GM12875 (cell line): Measurements from ENCODE around the gene CCDC33.

Experiments
- H3K4me3 ChIP-seq: one replicate; pipeline ENCODE4 v1.5.1; 2011; ENCODE audit warnings: low read depth, low read length, control low read depth
- TF ChIP-seq, protein P1 (sequence below): IDR thresholded peaks from 2 replicates; pipeline ENCODE4 v1.5.1; 2011; ENCODE audit warnings: low read depth, mild to moderate bottlenecking, control low read depth, inconsistent platforms, low read length, moderate library complexity, borderline replicate concordance; ENCODE audit not compliant: insufficient read depth

The CCDC33 gene

GRCh38 chr15:74202452-74203401 lies 33.4 kb upstream of the CCDC33 start, which contains the start of gene STRA6:
Gene STRA6 (minus strand): TSS chr15:74202787. CDS start chr15:74202267, 520 bp downstream.
- H3K4me3 ChIP-seq, result no peak within 1 kb of the TSS

GRCh38 chr15:74203914-74204431 lies 32.2 kb upstream of the CCDC33 start:
- no peak overlapping the region for H3K4me3 ChIP-seq
- TF ChIP-seq, protein P1, sequence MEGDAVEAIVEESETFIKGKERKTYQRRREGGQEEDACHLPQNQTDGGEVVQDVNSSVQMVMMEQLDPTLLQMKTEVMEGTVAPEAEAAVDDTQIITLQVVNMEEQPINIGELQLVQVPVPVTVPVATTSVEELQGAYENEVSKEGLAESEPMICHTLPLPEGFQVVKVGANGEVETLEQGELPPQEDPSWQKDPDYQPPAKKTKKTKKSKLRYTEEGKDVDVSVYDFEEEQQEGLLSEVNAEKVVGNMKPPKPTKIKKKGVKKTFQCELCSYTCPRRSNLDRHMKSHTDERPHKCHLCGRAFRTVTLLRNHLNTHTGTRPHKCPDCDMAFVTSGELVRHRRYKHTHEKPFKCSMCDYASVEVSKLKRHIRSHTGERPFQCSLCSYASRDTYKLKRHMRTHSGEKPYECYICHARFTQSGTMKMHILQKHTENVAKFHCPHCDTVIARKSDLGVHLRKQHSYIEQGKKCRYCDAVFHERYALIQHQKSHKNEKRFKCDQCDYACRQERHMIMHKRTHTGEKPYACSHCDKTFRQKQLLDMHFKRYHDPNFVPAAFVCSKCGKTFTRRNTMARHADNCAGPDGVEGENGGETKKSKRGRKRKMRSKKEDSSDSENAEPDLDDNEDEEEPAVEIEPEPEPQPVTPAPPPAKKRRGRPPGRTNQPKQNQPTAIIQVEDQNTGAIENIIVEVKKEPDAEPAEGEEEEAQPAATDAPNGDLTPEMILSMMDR, result no peak

More at GRCh38 chr15:74202452-74203401, 33.4 kb upstream of the CCDC33 start, which contains the start of gene STRA6:
- TF ChIP-seq, protein P1, result no peak

GRCh38 chr15:74205582-74205947 lies 30.6 kb upstream of the CCDC33 start:
- H3K4me3 ChIP-seq, result no peak overlapping the region
- TF ChIP-seq, protein P1, result no peak

GRCh38 chr15:74206801-74207281 lies 29.3 kb upstream of the CCDC33 start:
- TF ChIP-seq, protein P1, result no peak
- no peak overlapping the region for H3K4me3 ChIP-seq

- H3K4me3 ChIP-seq, result no peak overlapping the region
- TF ChIP-seq, protein P1, result no peak
Measured at GRCh38 chr15:74207652-74208440, 28.3 kb upstream of the CCDC33 start.

DNA sequence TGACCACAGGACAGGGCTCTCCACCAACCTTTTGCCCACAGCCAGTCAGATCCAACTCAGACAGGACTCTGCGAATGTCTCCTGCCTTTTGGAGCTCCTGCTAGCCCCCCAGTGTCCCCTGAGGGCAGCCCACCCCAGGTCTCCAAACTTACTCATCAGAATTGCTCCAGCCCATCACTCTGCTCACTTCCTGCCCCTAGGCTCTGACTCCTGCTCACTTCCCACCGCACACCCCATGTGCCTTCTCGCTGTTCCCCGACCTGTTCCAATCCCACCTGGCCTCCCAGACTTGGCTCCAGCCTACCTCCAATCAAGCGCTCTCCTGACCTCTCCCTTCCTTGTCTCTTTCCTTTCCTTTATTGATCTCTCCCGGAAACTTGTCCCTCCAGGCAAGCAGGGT lies 27.6 kb upstream of the CCDC33 start:
- H3K4me3 ChIP-seq, result no peak overlapping the region
- TF ChIP-seq, protein P1, result no peak
